Erythroblast (primary cell): Measurements from ENCODE around the gene CMTM7.

Source experiments
- GATA1 ChIP-seq: IDR thresholded peaks from 2 replicates; pipeline ENCODE4 v1.6.1; 2011; ENCODE audit warnings: low read depth, mild to moderate bottlenecking, control low read depth, low read length, moderate library complexity
- POLR2A ChIP-seq: IDR thresholded peaks from 2 replicates; pipeline ENCODE4 v1.6.1; 2011; ENCODE audit warnings: mild to moderate bottlenecking, low read length

GRCh38 chr3:32391643-32392535 is at the start of gene CMTM7:
- TF ChIP-seq POLR2A (peak; percentile 24), GATA1 (no peak)
